ENCODE data around the gene MAD1L1.
"Not testable (repeated sequence)": the region's sequence is repeated elsewhere in the genome, so short reads cannot be mapped to it uniquely, and the experiment has no call there.

MAD1L1 gene

GRCh38 chr7:1828170-1828569 is 404.6 kb downstream of the MAD1L1 start:
- not testable (repeated sequence) for H3K27me3 ChIP-seq (ENCODE audit: insufficient read depth, low read length); H3K79me1 ChIP-seq (ENCODE audit: low read length); H2AK5ac ChIP-seq (ENCODE audit: low read length); H3K14ac ChIP-seq (ENCODE audit: low read length); H3K9ac ChIP-seq (ENCODE audit: low read length); H3K23ac ChIP-seq (ENCODE audit: low read length); H2BK5ac ChIP-seq (ENCODE audit: low read depth, low read length, poor library complexity); H3K4me2 ChIP-seq (ENCODE audit: low read length); H3K27ac ChIP-seq (ENCODE audit: low read depth, low read length); H2AFZ ChIP-seq (ENCODE audit: insufficient read depth, low read length, poor library complexity); H2BK12ac ChIP-seq (ENCODE audit: low read length); H4K91ac ChIP-seq (ENCODE audit: low read depth, low read length); H4K12ac ChIP-seq (ENCODE audit: low read depth, low read length); DNase-seq; H3K4me1 ChIP-seq (ENCODE audit: control insufficient read depth in 1 of 2, insufficient read depth in 2 of 2, low read length in 2 of 2); H3K9me3 ChIP-seq (ENCODE audit: insufficient read depth, low read depth, low read length); H3K4ac ChIP-seq (ENCODE audit: low read depth, low read length); H2BK120ac ChIP-seq (ENCODE audit: insufficient read depth, low read length, poor library complexity); H3K4me3 ChIP-seq (ENCODE audit: low read depth, low read length); H3K79me2 ChIP-seq (ENCODE audit: control insufficient read depth, insufficient read depth, low read length, poor library complexity); H4K8ac ChIP-seq (ENCODE audit: low read depth, low read length); H3K36me3 ChIP-seq (ENCODE audit: control insufficient read depth in 1 of 2, insufficient read depth in 2 of 2, low read length in 2 of 2); H3K18ac ChIP-seq (ENCODE audit: low read length)
- no CpG with 5 or more reads among the region's 16 CpGs for WGBS (ENCODE audit: extremely low coverage, insufficient coverage, insufficient read length)

DNA sequence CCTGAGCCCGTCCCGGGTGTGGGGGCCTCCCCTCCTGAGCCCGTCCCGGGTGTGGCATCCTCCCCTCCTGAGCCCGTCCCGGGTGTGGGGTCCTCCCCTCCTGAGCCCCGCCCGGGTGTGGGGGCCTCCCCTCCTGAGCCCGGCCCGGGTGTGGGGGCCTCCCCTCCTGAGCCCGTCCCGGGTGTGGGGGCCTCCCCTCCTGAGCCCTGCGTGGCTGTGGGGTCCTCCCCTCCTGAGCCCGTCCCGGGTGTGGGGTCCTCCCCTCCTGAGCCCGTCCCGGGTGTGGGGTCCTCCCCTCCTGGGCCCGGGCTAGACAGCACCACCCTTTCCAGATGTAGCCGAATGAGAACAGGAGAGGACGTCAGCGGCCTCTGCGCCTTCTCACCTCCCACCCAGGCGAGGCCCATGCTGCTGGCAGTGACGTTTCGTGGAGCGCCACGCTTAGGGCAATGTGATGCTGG is 405.2 kb downstream of the MAD1L1 start:
- not testable (repeated sequence) for H3K4me2 ChIP-seq (ENCODE audit: low read length); H2AFZ ChIP-seq (ENCODE audit: insufficient read depth, low read length, poor library complexity); H4K12ac ChIP-seq (ENCODE audit: low read depth, low read length); H3K9ac ChIP-seq (ENCODE audit: low read length); H3K23ac ChIP-seq (ENCODE audit: low read length); H2BK12ac ChIP-seq (ENCODE audit: low read length); H3K9me3 ChIP-seq (ENCODE audit: insufficient read depth, low read depth, low read length); H3K79me1 ChIP-seq (ENCODE audit: low read length); DNase-seq; H3K4me1 ChIP-seq (ENCODE audit: control insufficient read depth in 1 of 2, insufficient read depth in 2 of 2, low read length in 2 of 2); H4K8ac ChIP-seq (ENCODE audit: low read depth, low read length); H3K14ac ChIP-seq (ENCODE audit: low read length); H3K79me2 ChIP-seq (ENCODE audit: control insufficient read depth, insufficient read depth, low read length, poor library complexity); H4K91ac ChIP-seq (ENCODE audit: low read depth, low read length); H2BK120ac ChIP-seq (ENCODE audit: insufficient read depth, low read length, poor library complexity); H2AK5ac ChIP-seq (ENCODE audit: low read length); H2BK5ac ChIP-seq (ENCODE audit: low read depth, low read length, poor library complexity); H3K4ac ChIP-seq (ENCODE audit: low read depth, low read length); H3K18ac ChIP-seq (ENCODE audit: low read length); H3K27ac ChIP-seq (ENCODE audit: low read depth, low read length); H3K27me3 ChIP-seq (ENCODE audit: insufficient read depth, low read length); H3K36me3 ChIP-seq (ENCODE audit: control insufficient read depth in 1 of 2, insufficient read depth in 2 of 2, low read length in 2 of 2); H3K4me3 ChIP-seq (ENCODE audit: low read depth, low read length)
- no CpG with 5 or more reads among the region's 27 CpGs for WGBS (ENCODE audit: extremely low coverage, insufficient coverage, insufficient read length)

DNA sequence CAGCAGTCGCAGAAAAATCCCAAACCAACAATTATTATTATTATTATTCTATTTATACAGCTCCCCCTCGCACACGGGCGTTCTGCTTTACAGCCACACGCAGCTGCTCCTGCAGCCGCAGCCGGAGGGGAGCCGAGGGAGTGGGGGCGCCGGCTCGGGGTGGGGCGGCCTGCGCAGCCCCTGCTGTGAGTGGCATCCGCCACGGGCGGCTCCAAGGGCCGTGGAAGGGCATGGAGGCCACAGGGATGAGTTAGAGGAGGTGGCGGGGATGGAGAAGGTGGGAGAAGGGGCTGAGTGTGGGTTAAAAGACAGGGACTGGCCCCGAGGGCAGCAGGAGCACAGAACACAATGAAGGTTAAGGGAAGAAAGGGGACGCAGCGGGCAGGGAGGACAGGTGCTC is 405.8 kb downstream of the MAD1L1 start:
- not testable (repeated sequence) for H3K4me1 ChIP-seq (ENCODE audit: control insufficient read depth in 1 of 2, insufficient read depth in 2 of 2, low read length in 2 of 2); H4K91ac ChIP-seq (ENCODE audit: low read depth, low read length); H3K27me3 ChIP-seq (ENCODE audit: insufficient read depth, low read length); H3K79me2 ChIP-seq (ENCODE audit: control insufficient read depth, insufficient read depth, low read length, poor library complexity); H2BK5ac ChIP-seq (ENCODE audit: low read depth, low read length, poor library complexity); DNase-seq; H3K18ac ChIP-seq (ENCODE audit: low read length); H4K8ac ChIP-seq (ENCODE audit: low read depth, low read length); H3K27ac ChIP-seq (ENCODE audit: low read depth, low read length); H2AK5ac ChIP-seq (ENCODE audit: low read length); H3K4me3 ChIP-seq (ENCODE audit: low read depth, low read length); H4K12ac ChIP-seq (ENCODE audit: low read depth, low read length); H2BK120ac ChIP-seq (ENCODE audit: insufficient read depth, low read length, poor library complexity); H3K9me3 ChIP-seq (ENCODE audit: insufficient read depth, low read depth, low read length); H2BK12ac ChIP-seq (ENCODE audit: low read length); H3K23ac ChIP-seq (ENCODE audit: low read length); H3K36me3 ChIP-seq (ENCODE audit: control insufficient read depth in 1 of 2, insufficient read depth in 2 of 2, low read length in 2 of 2); H3K14ac ChIP-seq (ENCODE audit: low read length); H3K4ac ChIP-seq (ENCODE audit: low read depth, low read length); H3K79me1 ChIP-seq (ENCODE audit: low read length); H3K4me2 ChIP-seq (ENCODE audit: low read length); H2AFZ ChIP-seq (ENCODE audit: insufficient read depth, low read length, poor library complexity); H3K9ac ChIP-seq (ENCODE audit: low read length)
- no CpG with 5 or more reads among the region's 21 CpGs for WGBS (ENCODE audit: extremely low coverage, insufficient coverage, insufficient read length)

DNA sequence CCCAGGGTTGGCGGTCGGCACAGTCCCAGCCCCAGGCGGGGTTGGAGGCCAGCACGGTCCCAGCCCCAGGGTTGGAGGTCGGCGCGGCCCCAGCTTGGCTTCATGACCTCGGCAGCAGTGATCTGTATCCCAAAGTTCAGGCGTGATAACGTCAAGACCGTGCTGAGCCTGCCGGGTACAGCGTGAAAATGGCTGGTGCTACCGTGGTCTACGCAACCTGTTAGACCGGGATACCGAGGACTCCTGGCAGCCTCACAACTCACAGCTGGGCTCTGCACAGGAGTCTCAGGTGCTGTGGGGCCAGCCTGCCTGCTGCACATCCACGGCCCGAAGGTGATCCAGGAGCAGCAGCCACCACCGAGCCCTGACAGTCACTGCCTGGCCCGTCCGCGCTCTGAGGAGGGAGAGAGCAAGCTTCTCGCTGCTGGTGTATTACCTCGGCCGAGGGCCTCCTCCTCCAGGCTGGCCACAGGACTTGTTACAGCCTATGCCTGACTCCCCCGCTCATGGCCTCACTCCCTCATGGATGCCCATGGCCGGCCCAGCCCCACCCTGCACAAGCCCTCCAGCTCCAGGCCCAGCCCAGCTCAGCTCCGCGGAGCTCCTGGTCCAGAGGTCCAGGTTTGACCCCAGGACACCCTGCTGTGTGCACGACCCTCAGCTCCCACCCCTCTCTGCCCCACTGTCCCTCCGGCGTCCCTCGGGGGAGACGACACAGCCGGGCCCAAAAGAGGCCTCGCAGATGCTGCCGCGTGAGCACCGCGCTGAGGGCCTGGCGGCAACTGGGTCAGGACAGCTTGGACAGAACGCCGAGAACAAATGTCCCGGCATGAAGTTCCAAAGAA is 406.6 kb downstream of the MAD1L1 start:
- Histone ChIP-seq H2BK5ac (ENCODE audit: low read depth, low read length, poor library complexity) (no peak overlapping the region), H3K79me2 (ENCODE audit: control insufficient read depth, insufficient read depth, low read length, poor library complexity) (no peaks in the 10 kb centered on the region), H3K4me2 (ENCODE audit: low read length) (no peak overlapping the region), H2AK5ac (ENCODE audit: low read length) (no peak overlapping the region), H3K14ac (ENCODE audit: low read length) (no peak overlapping the region), H3K23ac (ENCODE audit: low read length) (no peak overlapping the region), H2BK120ac (ENCODE audit: insufficient read depth, low read length, poor library complexity) (no peak overlapping the region), H2AFZ (ENCODE audit: insufficient read depth, low read length, poor library complexity) (no peak overlapping the region), H2BK12ac (ENCODE audit: low read length) (no peak overlapping the region), H3K4ac (ENCODE audit: low read depth, low read length) (no peak overlapping the region), H3K27me3 (ENCODE audit: insufficient read depth, low read length) (no peaks in the 10 kb centered on the region), H4K12ac (ENCODE audit: low read depth, low read length) (no peak overlapping the region), H3K4me3 (ENCODE audit: low read depth, low read length) (no peak overlapping the region), H3K18ac (ENCODE audit: low read length) (no peak overlapping the region), H3K4me1 (ENCODE audit: control insufficient read depth in 1 of 2, insufficient read depth in 2 of 2, low read length in 2 of 2) (no peaks in the 10 kb centered on the region), H4K8ac (ENCODE audit: low read depth, low read length) (no peak overlapping the region), H3K9me3 (ENCODE audit: insufficient read depth, low read depth, low read length) (no peaks in the 10 kb centered on the region), H3K79me1 (ENCODE audit: low read length) (no peaks in the 10 kb centered on the region), H3K36me3 (ENCODE audit: control insufficient read depth in 1 of 2, insufficient read depth in 2 of 2, low read length in 2 of 2) (peaks cover 1 to 4% of the 10 kb centered on the region in 2 experiments), H4K91ac (ENCODE audit: low read depth, low read length) (no peak overlapping the region), H3K27ac (ENCODE audit: low read depth, low read length) (no peak overlapping the region), H3K9ac (ENCODE audit: low read length) (no peak overlapping the region)
- WGBS (ENCODE audit: extremely low coverage, insufficient coverage, insufficient read length) = no CpG with 5 or more reads among the region's 45 CpGs
- DNase-seq = no peak

Measured in trophoblast cell (in vitro differentiated cells and primary cell).